Liver (tissue), 9 donors: Measurements from ENCODE around the gene TEDC1. TPM values are rescaled to one million over a fixed set of nuclear protein-coding genes. Genes with fewer than 3 reads are reported as not detected.

Source experiments
- DNase-seq: peaks from one replicate; pipeline ENCODE4 v3.0.0-alpha.2; 2017; ENCODE audit warnings: low spot score
- H3K27ac ChIP-seq, 2 donors: one replicate each; pipeline ENCODE4 v1.7.0; 2013; ENCODE audit warnings: inconsistent platforms in 2 of 2, low read length in 2 of 2, control low read depth in 1 of 2, low read depth in 1 of 2, mild to moderate bottlenecking in 1 of 2
- H3K27me3 ChIP-seq, 4 donors: one replicate each; pipeline versions ENCODE4 v1.6.1 to v1.7.0; 2013; ENCODE audit warnings: low read length in 3 of 4, inconsistent platforms in 1 of 4, mild to moderate bottlenecking in 1 of 4, moderate library complexity in 1 of 4; ENCODE audit not compliant: control insufficient read depth in 4 of 4, insufficient read depth in 4 of 4
- H3K36me3 ChIP-seq, 4 donors: one replicate each; pipeline versions ENCODE4 v1.6.1 to v1.7.0; 2013; ENCODE audit warnings: low read length in 3 of 4, mild to moderate bottlenecking in 3 of 4, low read depth in 1 of 4, moderate library complexity in 1 of 4; ENCODE audit not compliant: control insufficient read depth in 4 of 4, insufficient read depth in 3 of 4
- H3K4me1 ChIP-seq, 4 donors: one replicate each; pipeline versions ENCODE4 v1.6.1 to v1.7.0; 2013; ENCODE audit warnings: low read length in 3 of 4, mild to moderate bottlenecking in 3 of 4, moderate library complexity in 1 of 4; ENCODE audit not compliant: control insufficient read depth in 4 of 4, insufficient read depth in 4 of 4
- H3K4me3 ChIP-seq, 3 donors: one replicate each; pipeline versions ENCODE4 v1.6.1 to v1.7.0; 2013; ENCODE audit warnings: low read length in 3 of 3, control low read depth in 1 of 3, low read depth in 1 of 3, mild to moderate bottlenecking in 1 of 3
- H3K9ac ChIP-seq, 2 donors: one replicate each; pipeline ENCODE4 v1.7.0; 2013; ENCODE audit warnings: low read length in 2 of 2, mild to moderate bottlenecking in 2 of 2, moderate library complexity in 2 of 2, control low read depth in 1 of 2, low read depth in 1 of 2
- H3K9me3 ChIP-seq, 4 donors: one replicate each; pipeline versions ENCODE4 v1.6.1 to v1.7.0; 2013; ENCODE audit warnings: low read length in 3 of 4; ENCODE audit not compliant: control insufficient read depth in 4 of 4
- CTCF ChIP-seq: fragments of 150-350 bp; IDR thresholded peaks from 2 replicates; pipeline ENCODE4 v1.5.1; 2017; ENCODE audit warnings: improper control_type of control experiment, low read depth, low read length; ENCODE audit not compliant: missing input control
- EGR1 ChIP-seq, 2 donors: IDR thresholded peaks; 2 replicates each; pipeline ENCODE4 v1.6.1; 2016 to 2018; ENCODE audit warnings: antibody characterized with exemption in 2 of 2, low read depth in 2 of 2
- FOXA1 ChIP-seq: IDR thresholded peaks from 2 replicates; pipeline ENCODE4 v1.6.1; 2016; ENCODE audit warnings: antibody characterized with exemption
- HNF4G ChIP-seq: IDR thresholded peaks from 2 replicates; pipeline ENCODE4 v1.6.1; 2016; ENCODE audit warnings: antibody characterized with exemption
- JUND ChIP-seq, 2 donors: IDR thresholded peaks; 2 replicates each; pipeline ENCODE4 v1.6.1; 2016; ENCODE audit warnings: antibody characterized with exemption in 2 of 2
- MAX ChIP-seq: IDR thresholded peaks from 2 replicates; pipeline ENCODE4 v1.6.1; 2016; ENCODE audit warnings: antibody characterized with exemption
- RAD21 ChIP-seq, 2 donors: IDR thresholded peaks; 2 replicates each; pipeline ENCODE4 v1.6.1; 2016; ENCODE audit warnings: antibody characterized with exemption in 2 of 2, mild to moderate bottlenecking in 2 of 2
- REST ChIP-seq: IDR thresholded peaks from 2 replicates; pipeline ENCODE4 v1.6.1; 2016; ENCODE audit warnings: antibody characterized with exemption, mild to moderate bottlenecking
- SP1 ChIP-seq: IDR thresholded peaks from 2 replicates; pipeline ENCODE4 v1.6.1; 2018; ENCODE audit warnings: antibody characterized with exemption, mild to moderate bottlenecking
- TAF1 ChIP-seq: conservative IDR thresholded peaks from 2 replicates; pipeline ENCODE4 v1.6.1; 2016; ENCODE audit warnings: antibody characterized with exemption, mild to moderate bottlenecking
- YY1 ChIP-seq: IDR thresholded peaks from 2 replicates; pipeline ENCODE4 v1.6.1; 2016; ENCODE audit warnings: antibody characterized with exemption, mild to moderate bottlenecking
- WGBS: extraction: QIAGEN DNeasy Blood & Tissue Kit; methylation state at CpG from one replicate; pipeline ENCODE4 v1.1.7; 2013; 5-methylcytosine and 5-hydroxymethylcytosine counted together
- polyA plus RNA-seq, 2 donors: library from polyadenylated mRNA; stranded (reverse) in 1 of 2; unstranded in 1 of 2; fragments of 200-250 nt in 1 of 2; fragments of >200 nt in 1 of 2; fragmentation: Nextera tagmentation in 1 of 2; extraction: Ambion mirVana in 1 of 2; gene quantifications; one replicate each; pipeline versions ENCODE4 v1.2.1 to v1.2.3, GENCODE V29; 2013 to 2015
- total RNA-seq, 2 donors: library from RNA; depleted of rRNA; stranded (reverse); fragments of >200 nt; gene quantifications; one replicate each; pipeline ENCODE4 v1.2.3, GENCODE V29; 2014
- TF ChIP-seq, protein P1 (sequence below): IDR thresholded peaks from 2 replicates; pipeline ENCODE4 v1.6.1; 2016; ENCODE audit warnings: antibody characterized with exemption
- donor health status: healthy.
- donor health status: healthy.
- donor health status: healthy.
- donor health status: healthy.
- donor health status: healthy.

Gene TEDC1
- total and polyA plus RNA-seq, 4 donors: 0.97 to 7.5 (median 3.2) TPM

- 93% methylated on average over 31 of the region's 31 CpGs for WGBS
- no peaks in the 10 kb centered on the region for H3K4me1 ChIP-seq
- no peak overlapping the region for H3K4me3 ChIP-seq
- no peak overlapping the region for H3K27ac ChIP-seq
- H3K9me3 ChIP-seq: no peaks in the 10 kb centered on the region
- no peak overlapping the region for H3K9ac ChIP-seq
- no peak for TF ChIP-seq JUND (IDR thresholded peaks at IDR 0.05)
- no peak for TF ChIP-seq YY1
- no peak for TF ChIP-seq FOXA1
- no peak for TF ChIP-seq SP1
- no peak for TF ChIP-seq TAF1
- no peak for TF ChIP-seq HNF4G
- TF ChIP-seq, protein P1, sequence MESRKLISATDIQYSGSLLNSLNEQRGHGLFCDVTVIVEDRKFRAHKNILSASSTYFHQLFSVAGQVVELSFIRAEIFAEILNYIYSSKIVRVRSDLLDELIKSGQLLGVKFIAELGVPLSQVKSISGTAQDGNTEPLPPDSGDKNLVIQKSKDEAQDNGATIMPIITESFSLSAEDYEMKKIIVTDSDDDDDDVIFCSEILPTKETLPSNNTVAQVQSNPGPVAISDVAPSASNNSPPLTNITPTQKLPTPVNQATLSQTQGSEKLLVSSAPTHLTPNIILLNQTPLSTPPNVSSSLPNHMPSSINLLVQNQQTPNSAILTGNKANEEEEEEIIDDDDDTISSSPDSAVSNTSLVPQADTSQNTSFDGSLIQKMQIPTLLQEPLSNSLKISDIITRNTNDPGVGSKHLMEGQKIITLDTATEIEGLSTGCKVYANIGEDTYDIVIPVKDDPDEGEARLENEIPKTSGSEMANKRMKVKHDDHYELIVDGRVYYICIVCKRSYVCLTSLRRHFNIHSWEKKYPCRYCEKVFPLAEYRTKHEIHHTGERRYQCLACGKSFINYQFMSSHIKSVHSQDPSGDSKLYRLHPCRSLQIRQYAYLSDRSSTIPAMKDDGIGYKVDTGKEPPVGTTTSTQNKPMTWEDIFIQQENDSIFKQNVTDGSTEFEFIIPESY: no peak
- TF ChIP-seq EGR1 (IDR thresholded peaks at IDR 0.05; ENCODE audit: low read depth in 2 of 2): no peak
- no peak for TF ChIP-seq CTCF
- no peak for TF ChIP-seq RAD21 (IDR thresholded peaks at IDR 0.05)
- TF ChIP-seq MAX: no peak
- no peaks in the 10 kb centered on the region for H3K27me3 ChIP-seq
- no peak for DNase-seq
- H3K36me3 ChIP-seq: peaks cover 0 to 11% (median 2%) of the 10 kb centered on the region in 4 donors
Measured at GRCh38 chr14:105447651-105448640, 43.1 kb upstream of the TEDC1 start.

DNA sequence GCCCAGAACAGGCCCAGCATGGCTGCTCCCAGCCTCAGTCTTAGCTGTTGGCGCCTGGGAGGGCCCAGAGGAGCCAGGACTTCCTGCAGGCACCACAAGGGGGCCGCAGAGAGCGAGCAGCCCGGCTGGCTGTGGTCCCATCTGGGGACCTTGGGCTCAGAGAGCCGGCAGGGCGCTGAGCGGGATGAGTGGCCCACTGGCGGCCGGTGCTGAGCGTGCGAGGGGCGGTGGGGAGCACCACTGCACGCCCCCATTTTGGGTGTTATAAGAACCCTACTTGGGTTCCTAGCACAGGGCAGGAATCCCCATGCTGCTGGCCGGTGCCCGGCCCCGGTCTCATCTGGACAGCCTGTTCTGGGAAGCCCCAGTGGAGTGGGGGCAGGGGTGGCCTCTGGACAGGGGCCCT is 42.3 kb upstream of the TEDC1 start:
- no peak overlapping the region for H3K9ac ChIP-seq
- TF ChIP-seq RAD21 (IDR thresholded peaks at IDR 0.05): peak; percentile 69 to 87
- peak; percentile 76 for TF ChIP-seq CTCF
- TF ChIP-seq FOXA1: no peak
- TF ChIP-seq REST: no peak
- no peaks in the 10 kb centered on the region for H3K4me1 ChIP-seq
- H3K27me3 ChIP-seq: no peaks in the 10 kb centered on the region
- 54% methylated on average over 16 of the region's 16 CpGs for WGBS
- peak; percentile 69 for DNase-seq
- H3K27ac ChIP-seq: no peak overlapping the region
- peaks cover 0 to 16% (median 2%) of the 10 kb centered on the region in 4 donors for H3K36me3 ChIP-seq
- H3K4me3 ChIP-seq: no peak overlapping the region
- H3K9me3 ChIP-seq: no peaks in the 10 kb centered on the region
